HUES6 (cell line): ENCODE measurements around the gene LYSET.
A peak's percentile ranks its signal among the peaks of the same experiment; 100 is the strongest.

Experiments used
- H3K27ac ChIP-seq: 2 replicates; pipeline ENCODE4 v1.7.0; 2013; ENCODE audit warnings: low read depth, mild to moderate bottlenecking, low read length, inconsistent platforms
- H3K27me3 ChIP-seq: 2 replicates; pipeline ENCODE4 v1.6.1; 2013; ENCODE audit warnings: low read length; ENCODE audit not compliant: control insufficient read depth, insufficient read depth
- H3K36me3 ChIP-seq: 2 replicates; pipeline ENCODE4 v1.6.1; 2013; ENCODE audit warnings: low read length; ENCODE audit not compliant: control insufficient read depth, insufficient read depth
- H3K4me1 ChIP-seq: 2 replicates; pipeline ENCODE4 v1.6.1; 2013; ENCODE audit warnings: low read length; ENCODE audit not compliant: control insufficient read depth, insufficient read depth
- H3K4me3 ChIP-seq: 2 replicates; pipeline ENCODE4 v1.5.1; 2013; ENCODE audit warnings: low read depth, low read length
- H3K9ac ChIP-seq: one replicate; pipeline ENCODE4 v1.6.1; 2013; ENCODE audit warnings: mild to moderate bottlenecking, low read length
- H3K9me3 ChIP-seq: 2 replicates; pipeline ENCODE4 v1.6.1; 2013; ENCODE audit warnings: low read depth, low read length; ENCODE audit not compliant: control insufficient read depth, insufficient read depth

LYSET gene

GRCh38 chr14:93201155-93201704, 16.1 kb downstream of the LYSET start:
- H3K27me3 ChIP-seq = no peaks in the 10 kb centered on the region
- H3K4me3 ChIP-seq = no peak overlapping the region
- 0 out of 2 replicates have a peak, but pooled peaks cover 4% of the 10 kb centered on the region for H3K36me3 ChIP-seq
- H3K9me3 ChIP-seq = no peaks in the 10 kb centered on the region
- no peak overlapping the region for H3K9ac ChIP-seq
- no peak overlapping the region for H3K27ac ChIP-seq
- no peaks in the 10 kb centered on the region for H3K4me1 ChIP-seq

DNA sequence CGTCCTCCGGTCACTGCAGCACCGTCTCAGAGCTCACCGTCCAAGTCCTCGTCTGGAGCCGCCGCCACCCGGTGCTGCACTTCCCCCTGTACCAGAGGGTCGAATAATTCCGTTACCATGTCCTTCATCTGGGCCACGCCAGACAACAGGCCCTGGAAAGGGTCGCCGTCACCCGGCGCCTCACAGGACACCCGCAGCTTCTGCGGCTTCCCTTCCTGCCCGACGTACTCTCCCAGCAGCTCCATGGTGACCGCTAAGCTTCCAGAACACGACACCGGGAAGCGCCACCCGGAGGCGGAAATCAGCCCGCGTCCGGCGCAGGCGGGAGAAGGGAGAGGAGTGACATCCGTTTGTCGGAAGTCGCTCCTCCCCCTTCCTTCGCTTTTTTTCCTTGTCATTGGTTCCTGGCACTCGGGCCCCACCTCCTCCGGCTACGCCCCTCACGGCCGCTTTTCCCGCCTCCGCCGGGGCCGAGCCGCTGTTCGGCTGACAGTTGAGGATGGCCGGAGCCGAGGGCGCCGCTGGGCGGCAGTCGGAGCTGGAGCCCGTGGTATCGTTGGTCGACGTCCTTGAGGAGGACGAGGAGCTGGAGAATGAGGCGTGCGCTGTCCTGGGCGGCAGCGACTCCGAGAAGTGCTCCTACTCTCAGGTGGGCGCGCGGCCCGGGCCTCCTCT, 21.8 kb downstream of the LYSET start, which contains the start of the genes GON7 and UBR7:
TSS of gene GON7 (minus strand) at position 273 of the 675 bp plus-strand sequence. CDS start at position 245, 28 bp downstream.
TSS of gene UBR7 (plus strand) at position 464 of the 675 bp plus-strand sequence. CDS start at position 500, 36 bp downstream.
- Histone ChIP-seq H3K9me3 (no peaks in the 10 kb centered on the region), H3K36me3 (peaks cover 16% of the 10 kb centered on the region), H3K4me3 (peak within 1 kb of the TSS; percentile 79), H3K27me3 (no peaks in the 10 kb centered on the region), H3K4me1 (no peaks in the 10 kb centered on the region), H3K27ac (peak within 1 kb of the TSS; percentile 71; the same call in 1 of the 2 replicates), H3K9ac (peak within 1 kb of the TSS; percentile 90)

DNA sequence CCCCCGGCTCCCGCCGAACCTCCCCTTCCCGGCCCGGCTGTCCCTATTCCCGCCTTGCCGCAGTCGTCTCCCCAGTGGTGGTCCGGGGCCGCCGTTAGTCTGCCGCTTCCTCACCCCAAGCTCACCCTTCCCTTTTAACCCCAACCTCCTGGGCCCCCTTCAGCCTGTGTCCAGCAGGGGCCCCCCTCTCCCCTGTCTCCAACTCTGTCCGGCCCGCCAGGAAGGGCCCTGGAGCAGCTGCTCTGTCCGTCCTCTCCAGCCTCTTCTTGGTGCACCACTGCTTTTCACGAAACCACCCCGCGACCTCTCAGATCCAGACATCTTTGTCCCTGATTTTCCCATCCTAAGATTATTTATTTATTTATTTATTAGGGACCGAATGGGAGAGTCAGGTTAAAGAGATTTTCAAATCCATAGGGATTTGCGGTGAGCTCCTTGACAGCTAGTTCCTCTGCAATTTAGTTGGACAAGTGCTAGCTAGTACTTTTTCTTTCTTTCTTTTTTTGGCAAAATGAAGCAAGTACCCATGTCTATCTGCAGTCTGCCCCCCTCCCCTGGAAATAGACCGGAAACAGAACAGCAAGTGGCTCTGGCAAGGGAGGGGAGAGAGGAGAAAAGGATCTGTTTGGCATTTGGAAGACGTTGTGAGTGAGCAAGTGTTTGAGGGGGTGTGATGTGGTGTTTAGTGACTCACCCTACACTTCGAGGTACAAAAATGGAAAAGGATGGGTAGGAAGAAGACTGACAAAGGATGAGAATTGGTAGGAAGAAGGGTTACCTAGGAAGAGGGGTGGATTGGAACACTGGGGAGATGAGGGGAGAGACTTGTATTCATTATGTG, 22.6 kb downstream of the LYSET start:
- no peaks in the 10 kb centered on the region for H3K4me1 ChIP-seq
- peaks cover 23% of the 10 kb centered on the region for H3K36me3 ChIP-seq
- peak overlapping the region; percentile 82 for H3K9ac ChIP-seq
- H3K4me3 ChIP-seq = peak overlapping the region; percentile 79
- H3K9me3 ChIP-seq = no peaks in the 10 kb centered on the region
- H3K27ac ChIP-seq = no peak overlapping the region
- H3K27me3 ChIP-seq = no peaks in the 10 kb centered on the region

DNA sequence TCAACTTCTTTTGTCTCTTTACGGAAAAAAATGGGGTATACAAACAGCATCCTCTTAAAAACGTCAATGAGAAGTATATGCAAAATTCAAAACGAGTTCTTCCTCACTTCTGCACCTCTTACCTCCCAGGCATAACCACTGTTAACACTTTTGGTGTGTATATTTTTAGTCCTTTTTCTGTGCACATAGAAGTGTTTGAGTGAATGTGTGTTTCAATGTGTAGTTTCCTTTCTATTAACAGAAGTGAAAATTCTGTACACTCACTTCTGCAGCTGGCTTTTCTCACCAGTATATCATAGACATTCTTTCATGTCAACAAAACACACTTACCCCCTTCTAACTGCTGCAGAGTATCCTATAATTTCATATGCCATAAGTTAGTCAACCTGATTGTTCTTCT, 27.3 kb downstream of the LYSET start:
- H3K9ac ChIP-seq = no peak overlapping the region
- no peak overlapping the region for H3K4me3 ChIP-seq
- no peaks in the 10 kb centered on the region for H3K9me3 ChIP-seq
- H3K36me3 ChIP-seq = peaks cover 54% of the 10 kb centered on the region
- H3K27me3 ChIP-seq = no peaks in the 10 kb centered on the region
- H3K27ac ChIP-seq = no peak overlapping the region
- no peaks in the 10 kb centered on the region for H3K4me1 ChIP-seq

DNA sequence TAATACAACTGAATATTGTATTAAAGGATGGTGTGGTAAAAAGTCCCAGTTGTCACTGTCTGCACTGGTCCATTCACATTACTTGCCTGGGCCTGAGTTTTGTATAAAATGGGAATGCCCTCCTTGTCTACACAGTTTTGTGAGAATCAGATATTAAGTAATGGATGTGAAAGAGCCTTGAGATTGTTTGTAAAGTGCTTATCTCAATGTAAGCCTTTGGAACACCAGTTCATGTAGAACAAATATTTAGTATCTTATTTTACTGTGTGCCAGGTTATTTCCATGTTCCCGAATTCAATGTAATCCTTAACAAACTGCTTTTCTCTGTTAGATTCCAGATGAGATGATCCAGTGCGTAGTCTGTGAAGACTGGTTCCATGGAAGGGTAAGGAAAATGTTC, 29.5 kb downstream of the LYSET start:
- Histone ChIP-seq H3K9me3 (no peaks in the 10 kb centered on the region), H3K27ac (no peak overlapping the region), H3K36me3 (peaks cover 60% of the 10 kb centered on the region)

DNA sequence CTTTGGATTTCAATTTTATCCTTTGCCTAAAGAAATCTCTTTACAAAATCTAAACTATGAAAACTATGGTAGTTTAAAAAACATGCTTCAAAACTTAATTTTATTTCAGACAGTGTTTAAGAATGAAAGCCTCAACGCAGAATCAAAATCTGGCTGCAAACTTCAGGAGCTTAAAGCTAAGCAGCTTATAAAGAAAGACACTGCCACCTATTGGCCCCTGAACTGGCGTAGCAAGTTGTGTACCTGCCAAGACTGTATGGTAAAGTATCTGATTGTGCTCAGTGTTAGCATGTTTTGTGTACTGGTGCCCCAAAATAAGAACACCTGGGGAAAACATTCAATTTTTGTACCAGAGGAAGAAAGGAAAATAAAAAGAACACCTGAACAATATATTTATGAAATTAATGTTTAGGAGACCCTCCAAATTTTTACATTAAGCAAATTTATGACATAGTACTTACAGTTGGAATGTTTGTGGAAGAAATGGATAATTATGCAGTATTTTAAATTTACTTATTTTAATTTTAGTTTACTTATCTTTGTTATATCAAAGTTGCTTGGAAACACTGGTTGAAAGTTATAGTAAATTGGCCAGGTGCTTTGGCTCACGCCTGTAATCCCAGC, 34.1 kb downstream of the LYSET start:
- H3K27me3 ChIP-seq = no peaks in the 10 kb centered on the region
- no peak overlapping the region for H3K9ac ChIP-seq
- no peaks in the 10 kb centered on the region for H3K4me1 ChIP-seq
- H3K36me3 ChIP-seq = peaks cover 64% of the 10 kb centered on the region
- H3K4me3 ChIP-seq = no peak overlapping the region
- H3K27ac ChIP-seq = no peak overlapping the region
- H3K9me3 ChIP-seq = no peaks in the 10 kb centered on the region

More for the DNA sequence above, 29.5 kb downstream of the LYSET start:
- Histone ChIP-seq H3K4me3 (no peak overlapping the region), H3K4me1 (no peaks in the 10 kb centered on the region), H3K27me3 (no peaks in the 10 kb centered on the region), H3K9ac (no peak overlapping the region)

DNA sequence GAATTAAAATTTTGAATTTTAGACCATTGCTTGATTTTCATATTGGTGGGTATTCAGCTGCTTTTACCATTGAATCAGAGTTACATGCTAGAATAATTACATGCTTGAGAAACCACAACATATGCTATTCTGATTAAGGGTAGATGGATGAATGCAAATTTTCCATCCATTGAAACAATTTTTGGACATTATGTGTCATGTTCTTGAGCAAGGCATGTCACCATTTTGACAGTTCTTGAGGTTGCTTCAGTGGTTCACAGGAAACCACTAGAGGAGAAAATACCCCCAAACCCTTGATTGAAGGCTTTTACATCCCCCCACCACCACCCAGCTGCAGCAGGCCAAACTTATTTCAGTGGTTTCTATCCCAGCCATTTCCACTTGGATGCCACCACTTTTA, 35.4 kb downstream of the LYSET start:
- Histone ChIP-seq H3K36me3 (peaks cover 62% of the 10 kb centered on the region), H3K9ac (no peak overlapping the region), H3K4me3 (no peak overlapping the region), H3K4me1 (no peaks in the 10 kb centered on the region), H3K27ac (no peak overlapping the region), H3K27me3 (no peaks in the 10 kb centered on the region), H3K9me3 (no peaks in the 10 kb centered on the region)

DNA sequence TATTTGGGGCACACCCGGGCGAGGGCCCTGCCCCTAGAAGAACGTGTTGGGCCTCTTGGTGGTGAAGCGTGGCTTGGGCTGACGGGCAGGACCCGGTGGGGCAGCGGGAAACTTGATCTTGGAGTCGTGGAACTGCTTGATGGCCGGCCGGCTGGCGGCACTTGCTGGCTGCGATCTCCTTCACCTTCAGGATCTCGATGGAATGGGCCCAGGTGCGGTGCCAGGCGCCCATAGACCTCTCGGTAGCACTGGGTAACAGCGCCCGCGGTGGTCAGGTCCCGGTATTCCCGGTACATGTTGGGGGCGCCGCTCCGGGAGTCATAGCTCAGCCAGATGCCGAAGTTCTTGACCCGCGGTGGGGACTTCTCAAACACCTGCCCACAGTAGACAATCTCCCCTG, 38.4 kb downstream of the LYSET start:
- Histone ChIP-seq H3K36me3 (peaks cover 66% of the 10 kb centered on the region), H3K27ac (no peak overlapping the region), H3K4me1 (no peaks in the 10 kb centered on the region), H3K27me3 (no peaks in the 10 kb centered on the region), H3K4me3 (no peak overlapping the region), H3K9ac (no peak overlapping the region), H3K9me3 (no peaks in the 10 kb centered on the region)

- Histone ChIP-seq H3K27ac (no peak overlapping the region), H3K4me1 (no peaks in the 10 kb centered on the region), H3K9ac (no peak overlapping the region), H3K9me3 (no peaks in the 10 kb centered on the region), H3K4me3 (no peak overlapping the region), H3K36me3 (peaks cover 48% of the 10 kb centered on the region), H3K27me3 (no peaks in the 10 kb centered on the region)
These were observed 43.4 kb downstream of the LYSET start for GRCh38 chr14:93228550-93228949.

DNA sequence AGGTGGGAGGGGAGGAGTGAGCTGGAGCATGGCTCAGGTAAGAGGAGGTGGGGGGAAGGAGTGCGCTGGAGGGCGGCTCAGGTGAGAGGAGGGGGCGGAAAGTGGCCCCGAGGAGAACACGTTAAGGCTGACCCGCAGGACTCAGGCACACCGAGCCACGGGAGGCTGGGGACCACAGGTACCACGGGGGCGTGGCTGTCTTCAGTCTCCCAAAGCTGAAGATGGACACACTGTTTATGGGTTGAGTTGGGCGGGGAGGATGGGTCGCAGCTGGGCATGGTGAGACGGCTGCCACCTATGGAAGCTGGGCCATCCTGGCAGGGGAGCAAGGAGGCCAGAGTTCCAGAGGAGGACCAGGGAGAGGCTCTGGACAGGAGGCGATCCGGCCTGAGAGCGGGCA, 45.4 kb downstream of the LYSET start:
- H3K9me3 ChIP-seq = no peaks in the 10 kb centered on the region
- peaks cover 31% of the 10 kb centered on the region for H3K36me3 ChIP-seq
- H3K9ac ChIP-seq = no peak overlapping the region
- no peaks in the 10 kb centered on the region for H3K27me3 ChIP-seq
- 0 out of 2 replicates have a peak, but pooled peaks cover 3% of the 10 kb centered on the region for H3K4me1 ChIP-seq
- H3K4me3 ChIP-seq = no peak overlapping the region
- no peak overlapping the region for H3K27ac ChIP-seq
